PC-9 (cell line): ENCODE data around the gene FEM1B. TPM values are rescaled to one million over a fixed set of nuclear protein-coding genes. Genes with fewer than 3 reads are reported as not detected.

Source experiments
- BruUV-seq: library from RNA; stranded (reverse); fragments of 400-500 nt; replicated peaks from 2 replicates; lab custom pipeline; 2021; lab: Mats Ljungman, UMichigan
- CTCF ChIA-PET: fragments of 300-600 bp; sonication (Branson Sonifier 250); formaldehyde crosslinking; loops from one replicate; lab custom pipeline; 2022; ENCODE audit warnings: antibody characterized with exemption; lab: Charles Lee
- POLR2A ChIA-PET: fragments of 300-600 bp; sonication (Branson Sonifier 250); formaldehyde crosslinking; loops from one replicate; lab custom pipeline; 2022; ENCODE audit warnings: antibody characterized with exemption; ENCODE audit not compliant: unreplicated experiment; lab: Charles Lee
- DNase-seq, 2 experiments: peaks; one replicate each; pipeline versions ENCODE4 v3.0.0 to v3.0.0-alpha.2; 2015 to 2022; ENCODE audit warnings: mixed read lengths in 1 of 2
- H2AFZ ChIP-seq: fragments of 200-600 bp; sonication (generic); 2 replicates; pipeline ENCODE4 v1.8.1; 2017; ENCODE audit warnings: antibody characterized with exemption
- H3F3A ChIP-seq: fragments of 200-600 bp; sonication (generic); 2 replicates; pipeline ENCODE4 v1.8.1; 2017; ENCODE audit warnings: antibody characterized with exemption, mild to moderate bottlenecking, low read depth; ENCODE audit not compliant: insufficient read depth
- H3K27ac ChIP-seq: fragments of 200-600 bp; sonication (generic); 2 replicates; pipeline ENCODE4 v1.6.1; 2016; ENCODE audit warnings: mixed run types
- H3K27me3 ChIP-seq: fragments of 200-600 bp; sonication (generic); 2 replicates; pipeline ENCODE4 v1.6.1; 2016; ENCODE audit warnings: low read depth, mixed run types; ENCODE audit not compliant: insufficient read depth
- H3K36me3 ChIP-seq: fragments of 200-600 bp; sonication (generic); 2 replicates; pipeline ENCODE4 v1.6.1; 2016; ENCODE audit warnings: low read depth, mixed run types
- H3K4me1 ChIP-seq: fragments of 200-600 bp; sonication (generic); replicated peaks from 2 replicates; pipeline ENCODE4 v1.6.1; 2016; ENCODE audit warnings: mixed run types; ENCODE audit not compliant: insufficient read depth
- H3K4me2 ChIP-seq: fragments of 200-600 bp; sonication (generic); 2 replicates; pipeline ENCODE4 v1.6.1; 2017; ENCODE audit warnings: mixed run types
- H3K4me3 ChIP-seq: fragments of 200-600 bp; sonication (generic); 2 replicates; pipeline ENCODE4 v1.6.1; 2016; ENCODE audit warnings: mixed run types
- H3K79me2 ChIP-seq: fragments of 200-600 bp; sonication (generic); 2 replicates; pipeline ENCODE4 v1.6.1; 2017; ENCODE audit warnings: low read depth, mixed run types
- H3K9me2 ChIP-seq: fragments of 200-600 bp; sonication (generic); 2 replicates; pipeline ENCODE4 v1.8.1; 2017; ENCODE audit warnings: mild to moderate bottlenecking; ENCODE audit not compliant: insufficient read depth
- H3K9me3 ChIP-seq: fragments of 200-600 bp; sonication (generic); 2 replicates; pipeline ENCODE4 v1.8.1; 2016; ENCODE audit warnings: low read depth; ENCODE audit not compliant: insufficient read depth
- H4K20me1 ChIP-seq: fragments of 200-600 bp; sonication (generic); 2 replicates; pipeline ENCODE4 v1.8.1; 2017; ENCODE audit not compliant: insufficient read depth
- EZH2 ChIP-seq: fragments of 200-600 bp; sonication (generic); IDR thresholded peaks from 2 replicates; pipeline ENCODE4 v1.8.0; 2017; ENCODE audit warnings: antibody characterized with exemption, low read depth
- intact Hi-C: fragments of 100-400 bp; cut with micrococcal nuclease; formaldehyde crosslinking; loops from one replicate; pipeline ENCODE4 v1.10.0; 2022; ENCODE audit not compliant: unreplicated experiment
- total RNA-seq: library from RNA; stranded (reverse); gene quantifications from 2 replicates; pipeline ENCODE4 v1.2.3, GENCODE V29; 2021
- TF ChIP-seq, protein P1 (sequence below): fragments of 200-600 bp; sonication (generic); conservative IDR thresholded peaks from 2 replicates; pipeline ENCODE4 v1.6.1; 2017; ENCODE audit warnings: mixed run types, antibody characterized with exemption, mild to moderate bottlenecking, moderate library complexity

FEM1B gene
- total RNA-seq, 1 experiment from 2014 or later: 31.6 TPM

DNA sequence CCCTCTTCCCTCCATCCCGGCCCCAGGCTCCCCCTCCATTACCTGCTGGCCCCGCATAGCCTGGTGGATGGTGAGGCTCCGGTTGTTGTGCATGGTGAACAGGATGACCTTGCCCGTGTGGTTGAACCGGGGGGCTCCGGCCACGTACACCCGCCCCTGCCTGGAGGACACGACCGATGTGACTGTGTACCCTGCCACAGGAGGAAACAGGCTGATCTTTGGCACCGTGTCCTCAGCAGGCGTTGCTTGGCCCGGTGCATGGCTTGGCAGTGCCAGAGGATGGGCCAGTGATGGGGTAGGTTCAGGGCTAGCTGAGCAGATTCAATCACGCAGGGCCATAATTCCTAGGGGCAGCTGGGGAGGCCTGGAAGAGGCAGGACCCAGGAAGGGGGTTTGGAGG, 58.1 kb downstream of the FEM1B start:
- Histone ChIP-seq H3K4me1 (no peaks in the 10 kb centered on the region), H3K79me2 (no peaks in the 10 kb centered on the region), H3K4me2 (no peak overlapping the region), H3K36me3 (no peaks in the 10 kb centered on the region), H3K9me3 (no peaks in the 10 kb centered on the region), H3K27ac (no peak overlapping the region), H3K9me2 (no peaks in the 10 kb centered on the region), H3K27me3 (peaks cover 3% of the 10 kb centered on the region; the same call in 1 of the 2 replicates), H3K4me3 (no peak overlapping the region), H3F3A (no peaks in the 10 kb centered on the region), H2AFZ (no peak overlapping the region), H4K20me1 (no peaks in the 10 kb centered on the region)
- CTCF ChIA-PET: interaction anchor here (1.4 kb wide), 1 partner anchor 26 kb away, joined by 5 read pairs; no protein-coding TSS in a partner anchor
- no peak for TF ChIP-seq EZH2
- TF ChIP-seq, protein P1, sequence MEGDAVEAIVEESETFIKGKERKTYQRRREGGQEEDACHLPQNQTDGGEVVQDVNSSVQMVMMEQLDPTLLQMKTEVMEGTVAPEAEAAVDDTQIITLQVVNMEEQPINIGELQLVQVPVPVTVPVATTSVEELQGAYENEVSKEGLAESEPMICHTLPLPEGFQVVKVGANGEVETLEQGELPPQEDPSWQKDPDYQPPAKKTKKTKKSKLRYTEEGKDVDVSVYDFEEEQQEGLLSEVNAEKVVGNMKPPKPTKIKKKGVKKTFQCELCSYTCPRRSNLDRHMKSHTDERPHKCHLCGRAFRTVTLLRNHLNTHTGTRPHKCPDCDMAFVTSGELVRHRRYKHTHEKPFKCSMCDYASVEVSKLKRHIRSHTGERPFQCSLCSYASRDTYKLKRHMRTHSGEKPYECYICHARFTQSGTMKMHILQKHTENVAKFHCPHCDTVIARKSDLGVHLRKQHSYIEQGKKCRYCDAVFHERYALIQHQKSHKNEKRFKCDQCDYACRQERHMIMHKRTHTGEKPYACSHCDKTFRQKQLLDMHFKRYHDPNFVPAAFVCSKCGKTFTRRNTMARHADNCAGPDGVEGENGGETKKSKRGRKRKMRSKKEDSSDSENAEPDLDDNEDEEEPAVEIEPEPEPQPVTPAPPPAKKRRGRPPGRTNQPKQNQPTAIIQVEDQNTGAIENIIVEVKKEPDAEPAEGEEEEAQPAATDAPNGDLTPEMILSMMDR: no peak
- intact Hi-C loops: no loop called here
- DNase-seq: no peak
- no TSS peak for BruUV-seq
- POLR2A ChIA-PET: no interaction called here

DNA sequence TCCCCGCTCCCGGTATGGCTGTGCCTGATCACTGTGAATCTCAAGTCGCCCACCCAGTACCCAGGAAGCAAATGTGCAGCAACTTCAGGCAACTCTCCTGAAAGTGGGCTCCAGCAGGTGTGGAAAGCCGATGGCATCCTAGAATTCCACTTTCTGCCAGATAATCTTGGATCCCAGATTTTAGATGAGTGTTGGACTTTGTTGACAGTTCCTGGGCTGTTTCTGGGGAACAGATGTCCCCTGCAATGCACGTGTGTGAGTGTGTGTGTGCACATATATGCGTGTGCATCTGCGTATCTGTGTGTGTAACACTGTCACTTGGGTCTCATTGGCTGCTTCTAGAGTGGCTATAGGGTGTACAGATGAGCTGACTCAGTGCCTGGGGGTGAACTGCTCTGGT, 59.0 kb downstream of the FEM1B start:
- POLR2A ChIA-PET: no interaction called here
- no TSS peak for BruUV-seq

DNA sequence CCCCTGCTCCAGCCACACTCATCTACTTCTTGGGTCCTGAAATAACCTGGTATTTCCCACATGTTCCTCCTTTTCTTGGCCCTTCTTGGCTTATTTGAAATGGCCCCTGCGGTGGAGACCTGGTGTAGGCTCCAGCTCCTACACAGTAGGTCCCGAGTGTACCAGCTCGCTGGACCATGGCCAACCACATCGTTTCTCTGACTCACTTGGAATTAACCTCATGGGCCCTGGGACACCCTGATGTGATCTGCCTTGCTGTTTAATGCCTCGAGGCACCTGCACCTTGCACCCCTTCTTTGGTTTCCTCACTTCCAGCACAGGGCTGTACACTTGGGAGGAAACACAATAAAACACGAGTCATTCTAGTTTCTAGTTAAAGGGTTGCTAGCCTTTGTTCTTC, 60.3 kb downstream of the FEM1B start:
- no peak overlapping the region for H3K4me3 ChIP-seq
- intact Hi-C loops: no loop called here
- H3K36me3 ChIP-seq: no peaks in the 10 kb centered on the region
- no peaks in the 10 kb centered on the region for H3K79me2 ChIP-seq
- TF ChIP-seq, protein P1: no peak
- no peak for TF ChIP-seq EZH2
- POLR2A ChIA-PET: no interaction called here
- H3K9me3 ChIP-seq: no peaks in the 10 kb centered on the region
- no peaks in the 10 kb centered on the region for H3K4me1 ChIP-seq
- H3K27ac ChIP-seq: no peak overlapping the region
- H3K9me2 ChIP-seq: no peaks in the 10 kb centered on the region
- no peak overlapping the region for H2AFZ ChIP-seq
- BruUV-seq: no TSS peak
- H3F3A ChIP-seq: no peaks in the 10 kb centered on the region
- CTCF ChIA-PET: no interaction called here
- H4K20me1 ChIP-seq: no peaks in the 10 kb centered on the region
- H3K4me2 ChIP-seq: no peak overlapping the region
- no peak for DNase-seq
- H3K27me3 ChIP-seq: no peaks in the 10 kb centered on the region

More for the DNA sequence above, 59.0 kb downstream of the FEM1B start:
- Histone ChIP-seq H3F3A (no peaks in the 10 kb centered on the region), H3K4me3 (no peak overlapping the region), H3K4me2 (no peak overlapping the region), H4K20me1 (no peaks in the 10 kb centered on the region), H3K9me3 (no peaks in the 10 kb centered on the region), H2AFZ (no peak overlapping the region), H3K9me2 (no peaks in the 10 kb centered on the region), H3K79me2 (no peaks in the 10 kb centered on the region), H3K27ac (no peak overlapping the region), H3K36me3 (no peaks in the 10 kb centered on the region), H3K4me1 (no peaks in the 10 kb centered on the region), H3K27me3 (no peaks in the 10 kb centered on the region)
- TF ChIP-seq, protein P1: no peak
- TF ChIP-seq EZH2: no peak
- intact Hi-C loops: no loop called here
- no peak for DNase-seq
- CTCF ChIA-PET: no interaction called here
